ENCODE measurements around the gene TLR4.

TLR4 gene

GRCh38 chr9:117703537-117703936, 666 bp upstream of the TLR4 start:
- Histone ChIP-seq H3K4ac (ENCODE audit: low read length) (no peak overlapping the region), H2BK120ac (ENCODE audit: low read depth, low read length) (no peak overlapping the region), H3K4me3 (ENCODE audit: low read length in 2 of 2) (no peak overlapping the region), H3K9me3 (replicated peaks in 1 of 2; ENCODE audit: control insufficient read depth in 2 of 2, insufficient read depth in 1 of 2, low read depth in 1 of 2, low read length in 2 of 2) (no peaks in the 10 kb centered on the region), H2BK12ac (ENCODE audit: low read length) (no peak overlapping the region), H3K36me3 (replicated peaks in 1 of 2; ENCODE audit: control insufficient read depth in 2 of 2, insufficient read depth in 2 of 2, low read length in 2 of 2) (no peaks in the 10 kb centered on the region), H3K23ac (ENCODE audit: low read depth, low read length, poor library complexity) (no peak overlapping the region), H4K8ac (ENCODE audit: low read depth, low read length) (no peak overlapping the region), H4K91ac (ENCODE audit: low read depth, low read length, poor library complexity) (no peak overlapping the region), H2AK5ac (ENCODE audit: low read depth, low read length) (no peak overlapping the region), H3K27me3 (ENCODE audit: control insufficient read depth in 3 of 3, insufficient read depth in 3 of 3, low read depth in 1 of 3, low read length in 3 of 3) (no peaks in the 10 kb centered on the region), H3K14ac (ENCODE audit: low read length) (no peak overlapping the region), H2AFZ (ENCODE audit: low read length) (peak overlapping the region; percentile 86), H2BK5ac (ENCODE audit: low read length) (no peak overlapping the region), H3K27ac (replicated peaks; ENCODE audit: low read length) (peak overlapping the region; percentile 8), H2BK15ac (ENCODE audit: low read length) (no peak overlapping the region), H3K79me1 (ENCODE audit: low read depth, low read length) (no peaks in the 10 kb centered on the region), H3K18ac (ENCODE audit: low read length) (no peak overlapping the region), H3K4me1 (ENCODE audit: control insufficient read depth in 2 of 2, insufficient read depth in 1 of 2, low read depth in 1 of 2, low read length in 2 of 2) (peaks cover 0 to 8% of the 10 kb centered on the region in 2 donors), H3K9ac (ENCODE audit: low read depth, low read length, poor library complexity) (no peak overlapping the region), H3K4me2 (ENCODE audit: insufficient read depth, low read length, poor library complexity, severe bottlenecking) (no peak overlapping the region)
- no peak for DNase-seq (ENCODE audit: low spot score)
- no CpG with 5 or more reads among the region's 3 CpGs for WGBS, 2 donors (ENCODE audit: extremely low coverage in 2 of 2, insufficient read length in 2 of 2, insufficient replicate concordance in 1 of 2)

GRCh38 chr9:117704597-117704996, 394 bp downstream of the TLR4 start:
- no peaks in the 10 kb centered on the region for H3K9me3 ChIP-seq (replicated peaks in 1 of 2; ENCODE audit: control insufficient read depth in 2 of 2, insufficient read depth in 1 of 2, low read depth in 1 of 2, low read length in 2 of 2)
- no peak overlapping the region for H3K4me2 ChIP-seq (ENCODE audit: insufficient read depth, low read length, poor library complexity, severe bottlenecking)
- H2BK120ac ChIP-seq (ENCODE audit: low read depth, low read length): no peak overlapping the region
- H3K18ac ChIP-seq (ENCODE audit: low read length): peak overlapping the region; percentile 76
- H3K27me3 ChIP-seq (ENCODE audit: control insufficient read depth in 3 of 3, insufficient read depth in 3 of 3, low read depth in 1 of 3, low read length in 3 of 3): no peaks in the 10 kb centered on the region
- no peak overlapping the region for H3K23ac ChIP-seq (ENCODE audit: low read depth, low read length, poor library complexity)
- H3K14ac ChIP-seq (ENCODE audit: low read length): no peak overlapping the region
- no peak for DNase-seq (ENCODE audit: low spot score)
- no peak overlapping the region for H2BK15ac ChIP-seq (ENCODE audit: low read length)
- no peaks in the 10 kb centered on the region for H3K79me1 ChIP-seq (ENCODE audit: low read depth, low read length)
- no peak overlapping the region for H4K91ac ChIP-seq (ENCODE audit: low read depth, low read length, poor library complexity)
- no CpG with 5 or more reads among the region's 1 CpG for WGBS, 2 donors (ENCODE audit: extremely low coverage in 2 of 2, insufficient read length in 2 of 2, insufficient replicate concordance in 1 of 2)
- no peak overlapping the region for H4K8ac ChIP-seq (ENCODE audit: low read depth, low read length)
- peak overlapping the region in 1 of 2 donors; percentile 43 for H3K4me3 ChIP-seq (ENCODE audit: low read length in 2 of 2)
- H3K4me1 ChIP-seq (ENCODE audit: control insufficient read depth in 2 of 2, insufficient read depth in 1 of 2, low read depth in 1 of 2, low read length in 2 of 2): peaks cover 0 to 8% of the 10 kb centered on the region in 2 donors
- H2AFZ ChIP-seq (ENCODE audit: low read length): peak overlapping the region; percentile 86
- H2BK5ac ChIP-seq (ENCODE audit: low read length): no peak overlapping the region
- H2BK12ac ChIP-seq (ENCODE audit: low read length): no peak overlapping the region
- no peak overlapping the region for H2AK5ac ChIP-seq (ENCODE audit: low read depth, low read length)
- H3K36me3 ChIP-seq (replicated peaks in 1 of 2; ENCODE audit: control insufficient read depth in 2 of 2, insufficient read depth in 2 of 2, low read length in 2 of 2): peaks cover 0 to 7% of the 10 kb centered on the region in 2 donors
- peak overlapping the region; percentile 56 for H3K27ac ChIP-seq (replicated peaks; ENCODE audit: low read length)
- H3K9ac ChIP-seq (ENCODE audit: low read depth, low read length, poor library complexity): no peak overlapping the region
- no peak overlapping the region for H3K4ac ChIP-seq (ENCODE audit: low read length)

GRCh38 chr9:117705386-117705785, 1.2 kb downstream of the TLR4 start:
- H4K91ac ChIP-seq (ENCODE audit: low read depth, low read length, poor library complexity): no peak overlapping the region
- H3K36me3 ChIP-seq (replicated peaks in 1 of 2; ENCODE audit: control insufficient read depth in 2 of 2, insufficient read depth in 2 of 2, low read length in 2 of 2): peaks cover 0 to 7% of the 10 kb centered on the region in 2 donors
- no peaks in the 10 kb centered on the region for H3K27me3 ChIP-seq (ENCODE audit: control insufficient read depth in 3 of 3, insufficient read depth in 3 of 3, low read depth in 1 of 3, low read length in 3 of 3)
- no peak for DNase-seq (ENCODE audit: low spot score)
- no peak overlapping the region for H2BK12ac ChIP-seq (ENCODE audit: low read length)
- H2AK5ac ChIP-seq (ENCODE audit: low read depth, low read length): no peak overlapping the region
- H3K4ac ChIP-seq (ENCODE audit: low read length): no peak overlapping the region
- no CpG with 5 or more reads among the region's 2 CpGs for WGBS, 2 donors (ENCODE audit: extremely low coverage in 2 of 2, insufficient read length in 2 of 2, insufficient replicate concordance in 1 of 2)
- H4K8ac ChIP-seq (ENCODE audit: low read depth, low read length): no peak overlapping the region
- no peak overlapping the region for H3K27ac ChIP-seq (replicated peaks; ENCODE audit: low read length)
- no peaks in the 10 kb centered on the region for H3K79me1 ChIP-seq (ENCODE audit: low read depth, low read length)
- no peak overlapping the region for H3K14ac ChIP-seq (ENCODE audit: low read length)
- H3K4me1 ChIP-seq (ENCODE audit: control insufficient read depth in 2 of 2, insufficient read depth in 1 of 2, low read depth in 1 of 2, low read length in 2 of 2): peaks cover 0 to 8% of the 10 kb centered on the region in 2 donors
- H3K9ac ChIP-seq (ENCODE audit: low read depth, low read length, poor library complexity): no peak overlapping the region
- peak overlapping the region in 1 of 2 donors; percentile 43 for H3K4me3 ChIP-seq (ENCODE audit: low read length in 2 of 2)
- H2BK5ac ChIP-seq (ENCODE audit: low read length): no peak overlapping the region
- H3K23ac ChIP-seq (ENCODE audit: low read depth, low read length, poor library complexity): no peak overlapping the region
- H2BK15ac ChIP-seq (ENCODE audit: low read length): no peak overlapping the region
- no peak overlapping the region for H3K18ac ChIP-seq (ENCODE audit: low read length)
- no peak overlapping the region for H3K4me2 ChIP-seq (ENCODE audit: insufficient read depth, low read length, poor library complexity, severe bottlenecking)
- no peaks in the 10 kb centered on the region for H3K9me3 ChIP-seq (replicated peaks in 1 of 2; ENCODE audit: control insufficient read depth in 2 of 2, insufficient read depth in 1 of 2, low read depth in 1 of 2, low read length in 2 of 2)
- no peak overlapping the region for H2BK120ac ChIP-seq (ENCODE audit: low read depth, low read length)
- H2AFZ ChIP-seq (ENCODE audit: low read length): peak overlapping the region; percentile 86

GRCh38 chr9:117706421-117707116, 2.4 kb downstream of the TLR4 start:
- H3K4me1 ChIP-seq (ENCODE audit: control insufficient read depth in 2 of 2, insufficient read depth in 1 of 2, low read depth in 1 of 2, low read length in 2 of 2): peaks cover 0 to 8% of the 10 kb centered on the region in 2 donors
- no peak overlapping the region for H3K14ac ChIP-seq (ENCODE audit: low read length)
- no peak overlapping the region for H3K4ac ChIP-seq (ENCODE audit: low read length)
- no peaks in the 10 kb centered on the region for H3K27me3 ChIP-seq (ENCODE audit: control insufficient read depth in 3 of 3, insufficient read depth in 3 of 3, low read depth in 1 of 3, low read length in 3 of 3)
- no peak overlapping the region for H2BK120ac ChIP-seq (ENCODE audit: low read depth, low read length)
- H2AK5ac ChIP-seq (ENCODE audit: low read depth, low read length): no peak overlapping the region
- H3K36me3 ChIP-seq (replicated peaks in 1 of 2; ENCODE audit: control insufficient read depth in 2 of 2, insufficient read depth in 2 of 2, low read length in 2 of 2): peaks cover 0 to 17% of the 10 kb centered on the region in 2 donors
- no peak overlapping the region for H3K18ac ChIP-seq (ENCODE audit: low read length)
- H2BK12ac ChIP-seq (ENCODE audit: low read length): no peak overlapping the region
- no CpG with 5 or more reads among the region's 4 CpGs for WGBS, 2 donors (ENCODE audit: extremely low coverage in 2 of 2, insufficient read length in 2 of 2, insufficient replicate concordance in 1 of 2)
- H3K9ac ChIP-seq (ENCODE audit: low read depth, low read length, poor library complexity): no peak overlapping the region
- no peak overlapping the region for H2BK15ac ChIP-seq (ENCODE audit: low read length)
- no peaks in the 10 kb centered on the region for H3K9me3 ChIP-seq (replicated peaks in 1 of 2; ENCODE audit: control insufficient read depth in 2 of 2, insufficient read depth in 1 of 2, low read depth in 1 of 2, low read length in 2 of 2)
- H4K91ac ChIP-seq (ENCODE audit: low read depth, low read length, poor library complexity): no peak overlapping the region
- H4K8ac ChIP-seq (ENCODE audit: low read depth, low read length): no peak overlapping the region
- no peak overlapping the region for H2BK5ac ChIP-seq (ENCODE audit: low read length)
- no peak overlapping the region for H3K27ac ChIP-seq (replicated peaks; ENCODE audit: low read length)
- no peak for DNase-seq (ENCODE audit: low spot score)
- no peak overlapping the region for H3K4me2 ChIP-seq (ENCODE audit: insufficient read depth, low read length, poor library complexity, severe bottlenecking)
- H3K23ac ChIP-seq (ENCODE audit: low read depth, low read length, poor library complexity): no peak overlapping the region
- H2AFZ ChIP-seq (ENCODE audit: low read length): no peak overlapping the region
- no peak overlapping the region for H3K4me3 ChIP-seq (ENCODE audit: low read length in 2 of 2)
- H3K79me1 ChIP-seq (ENCODE audit: low read depth, low read length): no peaks in the 10 kb centered on the region

Measured in neuronal stem cell (in vitro differentiated cells).